ENCODE results near the gene SEC14L1.

GRCh38 chr17:77161953-77162352, 21.2 kb downstream of the SEC14L1 start:
- no peak for TF ChIP-seq CTCF (IDR thresholded peaks at IDR 0.05; ENCODE audit: low read depth, low read length, missing input control)
- no peak for TF ChIP-seq EGR1 (IDR thresholded peaks at IDR 0.05; ENCODE audit: low read depth in 2 of 2)
- no peak for TF ChIP-seq JUND (IDR thresholded peaks at IDR 0.05)
- no peak for TF ChIP-seq SP1 (IDR thresholded peaks at IDR 0.05)
- TF ChIP-seq REST (IDR thresholded peaks at IDR 0.05) = no peak
- TF ChIP-seq TAF1 (conservative IDR thresholded peaks at IDR 0.05) = no peak
- no peak for TF ChIP-seq RAD21 (IDR thresholded peaks at IDR 0.05)
- TF ChIP-seq ATF3 (IDR thresholded peaks at IDR 0.05) = no peak
- TF ChIP-seq MAX (IDR thresholded peaks at IDR 0.05) = no peak
- TF ChIP-seq ZBTB33 (IDR thresholded peaks at IDR 0.05) = no peak
- TF ChIP-seq YY1 (IDR thresholded peaks at IDR 0.05) = no peak
- no peak for TF ChIP-seq GABPA (IDR thresholded peaks at IDR 0.05 in 1 of 2, conservative IDR thresholded peaks at IDR 0.05 in 1 of 2)
